Measurements from ENCODE around the gene FBXW10.
"Not testable (repeated sequence)": the region's sequence is repeated elsewhere in the genome, so short reads cannot be mapped to it uniquely, and the experiment has no call there.

GRCh38 chr17:18705955-18706354, 37.9 kb upstream of the FBXW10 start:
- not testable (repeated sequence) for TF ChIP-seq CTCF, POLR2A (IDR thresholded peaks at IDR 0.05)
